HCT116 (cell line): Measurements from ENCODE around the gene YWHAH. TPM values are rescaled to one million over a fixed set of nuclear protein-coding genes. Genes with fewer than 3 reads are reported as not detected.

Source experiments
- ATAC-seq: fragments of 200-7000 bp; cut with Tn5 transposase; 2 replicates; pipeline ENCODE4 v1.9.1; 2020; ENCODE audit warnings: mild to moderate bottlenecking, moderate library complexity
- BruUV-seq: library from RNA; stranded (reverse); fragments of 400-500 nt; replicated peaks from 2 replicates; lab custom pipeline; 2021; lab: Mats Ljungman, UMichigan
- CTCF ChIA-PET: fragments of 300-600 bp; sonication (Branson Sonifier 250); formaldehyde crosslinking; loops from one replicate; lab custom pipeline; 2021; ENCODE audit warnings: antibody characterized with exemption; lab: Charles Lee
- POLR2A ChIA-PET: fragments of 300-600, 350-600 bp; sonication (Branson Sonifier 250); formaldehyde crosslinking; loops from one replicate; lab custom pipeline; 2021; ENCODE audit warnings: antibody characterized with exemption; lab: Charles Lee
- RAD21 ChIA-PET, 2 experiments: fragments of 300-600 bp; sonication (Branson Sonifier 250); formaldehyde crosslinking; loops; one replicate each; lab custom pipeline; 2023; ENCODE audit warnings: low total read pairs in 2 of 2; ENCODE audit not compliant: uncharacterized antibody in 2 of 2, unreplicated experiment in 2 of 2, low non-redundant PET in 1 of 2; lab: Charles Lee
- DNase-seq: peaks from one replicate; pipeline ENCODE4 v3.0.0-alpha.2; 2010; ENCODE audit warnings: low read depth, low spot score
- H2AFZ ChIP-seq: fragments of 200-600 bp; shearing (Covaris generic), sonication (generic); 2 replicates; pipeline ENCODE4 v1.6.1; 2017; ENCODE audit warnings: low read depth, mixed run types, mixed read lengths, antibody characterized with exemption, low read length; ENCODE audit not compliant: poor library complexity, severe bottlenecking
- H3K27ac ChIP-seq: 2 replicates; pipeline ENCODE4 v1.5.1; 2012; ENCODE audit warnings: low read depth, low read length
- H3K27me3 ChIP-seq: fragments of 200-600 bp; sonication (generic); 2 replicates; pipeline ENCODE4 v1.6.1; 2016; ENCODE audit warnings: mixed run types, low read length, mixed read lengths; ENCODE audit not compliant: insufficient read depth
- H3K36me3 ChIP-seq, 2 experiments: fragments of 200-500 bp in 1 of 2; fragments of 200-600 bp in 1 of 2; sonication (Bioruptor generic) in 1 of 2; sonication (generic) in 1 of 2; 2 replicates each; pipeline versions ENCODE4 v1.5.1 to v1.6.1; 2014 to 2016; ENCODE audit warnings: low read length in 2 of 2, inconsistent platforms in 1 of 2, mixed read lengths in 1 of 2, mixed run types in 1 of 2; ENCODE audit not compliant: insufficient read depth in 2 of 2, control insufficient read depth in 1 of 2
- H3K4me1 ChIP-seq, 2 experiments: fragments of 200-600 bp in 1 of 2; sonication (generic) in 1 of 2; 2 replicates each; pipeline versions ENCODE4 v1.5.1 to v1.6.1; 2012 to 2017; ENCODE audit warnings: low read length in 2 of 2, inconsistent platforms in 1 of 2, mild to moderate bottlenecking in 1 of 2, mixed read lengths in 1 of 2, mixed run types in 1 of 2, moderate library complexity in 1 of 2; ENCODE audit not compliant: insufficient read depth in 2 of 2, control insufficient read depth in 1 of 2
- H3K4me2 ChIP-seq: fragments of 200-600 bp; sonication (generic); 2 replicates; pipeline ENCODE4 v1.6.1; 2017; ENCODE audit warnings: mixed run types, low read length, mixed read lengths
- H3K4me3 ChIP-seq, 2 experiments: fragments of 200-600 bp in 1 of 2; sonication (generic) in 1 of 2; replicated peaks in 1 of 2; 2 replicates each; pipeline ENCODE4 v1.5.1; 2011 to 2016; ENCODE audit warnings: low read length in 2 of 2, control low read depth in 1 of 2, low read depth in 1 of 2, mild to moderate bottlenecking in 1 of 2, mixed read lengths in 1 of 2, mixed run types in 1 of 2
- H3K79me2 ChIP-seq: fragments of 200-600 bp; sonication (generic); 2 replicates; pipeline ENCODE4 v1.6.1; 2017; ENCODE audit warnings: mild to moderate bottlenecking, mixed run types, low read length, moderate library complexity, mixed read lengths; ENCODE audit not compliant: insufficient read depth
- H3K9ac ChIP-seq: fragments of 200-600 bp; sonication (generic); 2 replicates; pipeline ENCODE4 v1.6.1; 2016; ENCODE audit warnings: low read length, mixed read lengths
- H3K9me2 ChIP-seq: fragments of 200-600 bp; sonication (generic), shearing (Covaris generic); 2 replicates; pipeline ENCODE4 v1.6.1; 2017; ENCODE audit warnings: mixed run types, mild to moderate bottlenecking, moderate library complexity; ENCODE audit not compliant: insufficient read depth
- H3K9me3 ChIP-seq, 2 experiments: fragments of 200-500 bp in 1 of 2; fragments of 200-600 bp in 1 of 2; sonication (Bioruptor generic) in 1 of 2; sonication (generic) in 1 of 2; 2 replicates each; pipeline ENCODE4 v1.6.1; 2014 to 2017; ENCODE audit warnings: low read length in 2 of 2, mixed read lengths in 2 of 2, inconsistent platforms in 1 of 2, low read depth in 1 of 2, mild to moderate bottlenecking in 1 of 2, mixed run types in 1 of 2, moderate library complexity in 1 of 2; ENCODE audit not compliant: control insufficient read depth in 1 of 2, insufficient read depth in 1 of 2
- H4K20me1 ChIP-seq: fragments of 200-600 bp; sonication (generic), shearing (Covaris generic); 2 replicates; pipeline ENCODE4 v1.6.1; 2017; ENCODE audit warnings: mixed run types, mild to moderate bottlenecking, moderate library complexity; ENCODE audit not compliant: insufficient read depth
- ATF3 ChIP-seq: IDR thresholded peaks from 2 replicates; pipeline ENCODE4 v1.6.1; 2012
- CBX3 ChIP-seq: IDR thresholded peaks from 2 replicates; pipeline ENCODE4 v1.6.1; 2012; ENCODE audit warnings: low read depth
- CEBPB ChIP-seq: IDR thresholded peaks from 2 replicates; pipeline ENCODE4 v1.6.1; 2012; ENCODE audit warnings: low read depth
- ELF1 ChIP-seq: IDR thresholded peaks from 2 replicates; pipeline ENCODE4 v1.6.1; 2012; ENCODE audit warnings: low read depth, borderline replicate concordance
- EZH2 ChIP-seq: fragments of 200-600 bp; sonication (generic); IDR thresholded peaks from 2 replicates; pipeline ENCODE4 v1.6.1; 2017; ENCODE audit warnings: antibody characterized with exemption, mixed run types
- EZH2phosphoT487 ChIP-seq: fragments of 200-600 bp; IDR thresholded peaks from 2 replicates; pipeline ENCODE4 v1.6.1; 2018; ENCODE audit warnings: antibody characterized with exemption, borderline replicate concordance
- FOSL1 ChIP-seq: IDR thresholded peaks from 2 replicates; pipeline ENCODE4 v1.6.1; 2012; ENCODE audit warnings: low read depth
- JUND ChIP-seq: IDR thresholded peaks from 2 replicates; pipeline ENCODE4 v1.6.1; 2012
- MAX ChIP-seq: IDR thresholded peaks from 2 replicates; pipeline ENCODE4 v1.6.1; 2012
- POLR2A ChIP-seq: IDR thresholded peaks from 2 replicates; pipeline ENCODE4 v1.7.0; 2011; ENCODE audit warnings: borderline replicate concordance; ENCODE audit not compliant: insufficient read depth, insufficient read length; ENCODE audit errors: extremely low read depth
- POLR2AphosphoS5 ChIP-seq: IDR thresholded peaks from 2 replicates; pipeline ENCODE4 v1.6.1; 2011; ENCODE audit warnings: mild to moderate bottlenecking, low read depth, low read length, moderate library complexity
- SIN3A ChIP-seq: IDR thresholded peaks from 2 replicates; pipeline ENCODE4 v1.6.1; 2012; ENCODE audit warnings: low read depth
- SRF ChIP-seq: IDR thresholded peaks from 2 replicates; pipeline ENCODE4 v1.6.1; 2012; ENCODE audit warnings: low read depth
- YY1 ChIP-seq: IDR thresholded peaks from 2 replicates; pipeline ENCODE4 v1.6.1; 2011; ENCODE audit warnings: low read length, low read depth, moderate library complexity, mild to moderate bottlenecking; ENCODE audit not compliant: insufficient replicate concordance; ENCODE audit errors: extremely low read depth
- ZFX ChIP-seq: fragments of 450-650 bp; IDR thresholded peaks from 2 replicates; pipeline ENCODE4 v1.6.1; 2017
- ZNF274 ChIP-seq: fragments of 200-500 bp; sonication (Bioruptor generic); IDR thresholded peaks from 2 replicates; pipeline ENCODE4 v1.6.1; 2014; ENCODE audit warnings: mild to moderate bottlenecking, low read depth, low read length, inconsistent platforms
- intact Hi-C: fragments of 100-400 bp; cut with micrococcal nuclease; formaldehyde crosslinking; loops from 2 replicates; pipeline ENCODE4 v1.10.0; 2022
- total RNA-seq: library from RNA; stranded (reverse); gene quantifications from one replicate; pipeline ENCODE4 v1.2.1, GENCODE V29; 2021; ENCODE audit not compliant: unreplicated experiment

The YWHAH gene
- total RNA-seq, 1 experiment from 2014 or later, result 140 TPM

- no peak for TF ChIP-seq EZH2phosphoT487
- TF ChIP-seq ZNF274, result no peak
- TF ChIP-seq POLR2A, result no peak
- no peak for TF ChIP-seq JUND
- no peak for TF ChIP-seq CEBPB
- no peak for TF ChIP-seq MAX
- TF ChIP-seq, all 23 proteins: peak for 0
Observed at GRCh38 chr22:31927562-31927961, 16.8 kb upstream of the YWHAH start (continued).

GRCh38 chr22:31929167-31929930 lies 15.0 kb upstream of the YWHAH start:
- Histone ChIP-seq H3K4me1 (no peaks in the 10 kb centered on the region), H3K27ac (no peak overlapping the region), H3K4me2 (no peak overlapping the region), H4K20me1 (no peaks in the 10 kb centered on the region), H3K27me3 (peaks cover 5% of the 10 kb centered on the region; the same call in 1 of the 2 replicates), H2AFZ (no peak overlapping the region), H3K9me3 (no peaks in the 10 kb centered on the region), H3K9ac (no peak overlapping the region), H3K4me3 (no peak overlapping the region), H3K36me3 (no peaks in the 10 kb centered on the region), H3K79me2 (no peaks in the 10 kb centered on the region), H3K9me2 (no peaks in the 10 kb centered on the region)
- POLR2A ChIA-PET, result no interaction called here
- ATAC-seq (no peak), DNase-seq (no peak)
- intact Hi-C loops, result no loop called here
- CTCF ChIA-PET, result no interaction called here
- no TSS peak for BruUV-seq
- no peak for TF ChIP-seq CBX3
- RAD21 ChIA-PET, result no interaction called here

- H2AFZ ChIP-seq, result no peak overlapping the region
- no peak for TF ChIP-seq ATF3
- TF ChIP-seq ZNF274, result no peak
- no peak for TF ChIP-seq ELF1
- no peak for TF ChIP-seq YY1
- TF ChIP-seq EZH2phosphoT487, result no peak
- TF ChIP-seq FOSL1, result no peak
- no peak for TF ChIP-seq EZH2
- TF ChIP-seq SRF, result no peak
- no peak for TF ChIP-seq ZFX
- TF ChIP-seq POLR2A, result no peak
- no peak for TF ChIP-seq CEBPB
- TF ChIP-seq POLR2AphosphoS5, result no peak
- no peak for TF ChIP-seq SIN3A
Observed at GRCh38 chr22:31932863-31933262, 11.5 kb upstream of the YWHAH start.

More at GRCh38 chr22:31932863-31933262, 11.5 kb upstream of the YWHAH start:
- ChIA-PET RAD21 (no interaction called here), POLR2A (no interaction called here), CTCF (no interaction called here)
- H3K9ac ChIP-seq, result no peak overlapping the region
- H3K4me3 ChIP-seq, result no peak overlapping the region
- intact Hi-C loops, result no loop called here
- H3K27me3 ChIP-seq, result peaks cover 1% of the 10 kb centered on the region; the same call in 1 of the 2 replicates
- H4K20me1 ChIP-seq, result no peaks in the 10 kb centered on the region
- no peaks in the 10 kb centered on the region for H3K79me2 ChIP-seq
- H3K4me1 ChIP-seq, result no peaks in the 10 kb centered on the region
- BruUV-seq, result no TSS peak
- no peaks in the 10 kb centered on the region for H3K9me3 ChIP-seq
- no peaks in the 10 kb centered on the region for H3K9me2 ChIP-seq
- DNase-seq (no peak), ATAC-seq (no peak)
- H3K36me3 ChIP-seq, result no peaks in the 10 kb centered on the region
- H3K4me2 ChIP-seq, result no peak overlapping the region
- no peak overlapping the region for H3K27ac ChIP-seq
